Epidermal melanocyte (primary cell): ENCODE data around the gene ZSWIM1.

ENCODE experiments used
- DNase-seq: peaks from one replicate; pipeline ENCODE4 v3.0.0; 2011; ENCODE audit warnings: low spot score; ENCODE audit not compliant: insufficient read length

Gene ZSWIM1

DNA sequence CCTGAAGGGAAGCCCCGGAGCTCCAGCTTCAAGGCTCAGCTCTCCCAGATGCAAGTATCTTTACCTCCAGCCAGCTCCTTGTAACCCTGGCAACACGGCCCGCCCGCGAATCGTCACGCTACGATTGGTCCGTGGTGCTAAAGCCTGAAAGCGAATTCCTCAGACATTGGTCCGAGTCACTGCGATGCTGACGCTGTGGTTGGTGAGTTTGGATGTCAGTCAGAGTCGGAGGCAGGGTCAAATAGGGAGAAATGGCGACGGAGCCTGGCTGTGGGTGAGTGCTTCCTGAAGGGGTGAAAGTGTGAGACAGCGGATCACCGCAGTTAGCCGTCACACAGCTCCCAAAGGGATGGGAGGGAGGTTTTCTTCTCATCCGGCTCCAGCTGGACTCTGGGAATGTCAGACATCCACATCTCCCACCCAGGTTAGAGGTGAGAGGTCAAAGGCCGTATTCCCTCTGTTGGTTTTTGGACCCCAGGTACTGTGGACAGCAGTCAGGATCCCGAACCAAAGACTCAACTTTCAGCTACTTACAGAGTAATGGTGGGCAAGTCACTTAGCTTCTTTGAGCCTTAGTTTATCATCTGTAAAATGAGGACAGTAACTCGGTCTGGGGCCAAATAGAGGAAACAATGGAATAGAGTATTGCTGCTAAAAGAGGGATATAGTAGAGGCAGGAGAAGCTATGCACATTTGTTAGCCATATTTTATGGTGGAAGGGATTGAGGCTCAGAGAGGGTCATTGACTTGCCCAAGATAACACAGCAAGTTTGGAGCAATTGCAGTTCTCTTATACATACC lies at the start of gene ZSWIM1:
Gene ZSWIM1, plus strand, starts transcription at position 240 of the 801 bp plus-strand sequence. CDS start 1,366 bp downstream, outside the sequence.
- DNase-seq = peak; percentile 100

DNA sequence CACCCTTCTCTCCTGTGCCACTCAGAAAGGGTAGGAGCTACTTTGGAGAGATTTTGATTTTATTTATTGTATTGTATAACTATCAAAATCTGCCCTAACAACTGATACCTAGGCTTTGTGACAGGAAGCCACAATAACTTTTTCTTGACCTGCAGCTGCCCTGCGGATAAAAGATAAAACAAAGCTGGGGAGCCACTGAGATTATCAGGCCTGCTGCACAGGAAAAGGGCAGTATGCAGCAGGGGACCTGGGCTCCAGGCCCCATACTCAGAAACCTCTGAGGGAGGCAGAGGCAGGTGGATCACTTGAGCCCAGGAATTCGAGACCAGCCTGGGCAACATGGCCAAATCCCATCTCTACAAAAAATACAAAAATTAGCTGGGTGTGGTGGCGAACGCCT lies 48.4 kb upstream of the ZSWIM1 start:
- no peak for DNase-seq

DNA sequence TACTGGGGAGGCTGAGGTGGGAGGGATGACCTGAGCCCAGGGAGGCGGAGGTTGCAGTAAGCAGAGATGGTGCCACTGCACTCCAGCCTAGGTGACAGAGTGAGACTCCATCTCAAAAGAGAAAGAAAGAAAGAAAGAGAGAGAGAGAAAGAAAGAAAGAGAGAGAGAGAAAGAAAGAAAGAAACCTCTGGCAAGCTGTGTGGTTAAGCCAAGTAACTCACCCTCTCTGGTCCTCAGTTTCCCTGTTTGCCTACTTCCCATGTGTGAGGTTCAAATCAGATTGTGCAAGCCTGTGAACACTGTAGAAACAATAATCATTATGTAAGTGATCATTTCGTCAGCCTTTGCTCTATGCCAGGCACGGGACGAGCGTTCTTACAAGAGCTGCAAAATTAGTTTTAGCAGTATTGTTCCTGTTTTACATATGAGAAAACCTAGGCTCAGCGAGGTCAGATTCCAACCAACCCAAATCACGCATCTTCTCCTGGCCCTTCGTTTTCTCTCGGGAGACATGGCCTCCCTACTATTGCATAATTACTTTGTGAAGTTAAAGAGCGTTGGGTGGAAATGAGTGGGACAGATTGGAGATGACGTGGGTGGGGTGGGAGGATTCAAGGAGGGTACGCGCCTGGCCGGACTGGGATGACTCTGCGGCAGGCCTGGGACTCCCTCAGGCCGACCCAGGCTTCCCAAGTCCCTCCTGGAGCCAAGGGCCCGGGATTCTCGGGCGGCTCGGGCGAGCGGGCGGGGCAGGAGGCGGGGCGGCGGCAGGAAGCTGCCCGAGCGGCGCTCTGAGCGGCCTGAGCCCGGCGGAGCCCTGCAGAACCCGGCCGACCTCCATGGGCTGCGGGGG lies 47.8 kb upstream of the ZSWIM1 start, which contains the start of gene SNX21:
Gene SNX21, plus strand, starts transcription at position 770 of the 853 bp plus-strand sequence. CDS start 121 bp downstream, outside the sequence.
- peak; percentile 85 for DNase-seq

DNA sequence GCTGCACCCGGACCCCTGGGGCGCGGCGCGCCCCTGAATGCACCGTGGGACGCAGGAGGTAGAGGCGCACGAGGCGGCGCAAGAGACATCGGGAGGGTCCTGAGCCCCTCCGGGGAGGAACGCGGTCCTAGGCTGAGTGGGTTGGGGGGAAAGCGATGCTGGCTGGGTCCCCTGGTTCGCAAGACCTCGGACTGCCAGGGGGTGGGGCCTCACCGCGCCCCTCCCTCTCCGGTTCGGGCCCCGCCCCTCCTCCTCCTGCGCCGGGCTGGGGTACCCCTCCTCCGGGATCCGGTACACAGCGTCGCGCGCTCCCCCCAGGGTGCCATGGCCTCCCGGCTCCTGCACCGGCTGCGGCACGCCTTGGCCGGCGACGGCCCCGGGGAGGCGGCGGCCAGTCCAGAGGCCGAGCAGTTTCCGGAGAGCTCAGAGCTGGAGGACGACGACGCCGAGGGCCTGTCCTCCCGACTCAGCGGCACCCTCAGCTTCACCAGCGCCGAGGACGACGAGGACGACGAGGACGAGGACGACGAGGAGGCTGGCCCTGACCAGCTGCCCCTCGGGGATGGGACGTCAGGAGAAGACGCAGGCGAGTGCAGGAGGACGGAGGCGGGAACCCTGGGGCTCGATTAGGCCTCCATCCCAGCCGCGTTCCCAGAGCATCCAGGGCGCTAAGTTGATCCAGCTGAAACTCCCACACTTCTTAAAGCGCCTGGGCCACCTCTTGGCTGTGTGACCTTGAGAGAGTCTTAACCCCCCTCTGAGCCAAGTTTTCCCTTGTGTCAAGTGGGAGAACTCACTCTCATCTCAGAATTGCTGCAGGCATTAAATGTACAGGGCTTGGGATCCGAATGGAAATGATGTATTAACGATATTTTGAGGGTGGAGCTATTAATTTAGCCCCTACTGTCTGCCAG lies 46.9 kb upstream of the ZSWIM1 start:
- DNase-seq = peak; percentile 81

DNA sequence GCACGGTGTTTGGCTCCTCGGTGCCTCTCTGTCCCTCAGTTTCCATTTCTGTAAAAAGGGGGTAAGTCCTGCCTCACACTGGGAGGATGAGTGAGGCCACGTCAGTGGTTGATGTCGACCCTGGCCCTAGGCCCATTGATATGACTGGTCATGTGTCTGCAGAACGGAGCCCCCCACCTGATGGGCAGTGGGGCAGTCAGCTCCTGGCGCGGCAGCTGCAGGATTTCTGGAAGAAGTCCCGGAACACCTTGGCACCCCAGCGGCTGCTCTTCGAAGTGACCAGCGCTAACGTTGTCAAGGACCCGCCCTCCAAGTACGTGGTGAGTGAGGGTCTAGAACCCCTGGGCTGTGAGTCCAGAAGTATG lies 46.2 kb upstream of the ZSWIM1 start:
- DNase-seq = no peak

DNA sequence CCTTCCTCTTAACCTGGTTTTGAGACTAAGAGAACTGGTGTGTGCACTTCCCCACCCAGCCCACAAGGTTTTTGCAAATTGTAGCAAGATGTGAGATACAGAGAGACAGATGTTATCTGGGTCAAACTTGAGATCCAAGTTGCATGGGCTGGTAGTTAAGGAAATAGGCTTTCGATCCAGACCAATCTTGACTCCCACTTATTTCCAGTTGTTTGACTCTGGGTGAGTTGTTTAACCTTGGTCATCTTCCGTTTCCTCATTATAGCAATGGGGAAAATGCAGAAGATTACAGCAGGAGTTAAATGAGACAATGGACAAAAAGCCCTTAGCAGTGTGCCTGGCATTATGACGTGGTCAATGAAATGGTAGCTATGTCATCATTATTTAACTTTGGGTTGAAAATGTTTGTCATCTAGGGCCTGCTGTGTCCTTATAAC lies 45.7 kb upstream of the ZSWIM1 start:
- DNase-seq = no peak

DNA sequence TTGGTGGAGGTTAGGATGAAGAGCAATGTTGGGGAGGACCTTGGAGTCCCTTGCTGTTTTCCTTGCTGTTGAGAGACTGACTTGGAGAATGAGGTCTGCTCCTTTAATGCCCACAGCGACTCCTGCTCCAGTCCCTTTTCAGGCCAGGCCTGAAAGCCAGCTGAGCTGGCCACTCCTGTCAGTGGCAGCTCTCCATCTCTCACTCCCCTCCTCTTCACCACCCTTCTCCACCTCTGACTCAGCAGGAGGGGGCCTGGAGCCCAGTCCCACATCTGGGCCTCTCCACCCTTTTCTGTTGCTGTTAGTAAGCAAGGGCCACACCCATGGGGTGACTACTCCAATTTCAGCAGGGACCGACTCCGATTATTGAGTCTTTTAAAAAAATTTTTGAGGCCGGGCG lies 45.2 kb upstream of the ZSWIM1 start:
- no peak for DNase-seq

DNA sequence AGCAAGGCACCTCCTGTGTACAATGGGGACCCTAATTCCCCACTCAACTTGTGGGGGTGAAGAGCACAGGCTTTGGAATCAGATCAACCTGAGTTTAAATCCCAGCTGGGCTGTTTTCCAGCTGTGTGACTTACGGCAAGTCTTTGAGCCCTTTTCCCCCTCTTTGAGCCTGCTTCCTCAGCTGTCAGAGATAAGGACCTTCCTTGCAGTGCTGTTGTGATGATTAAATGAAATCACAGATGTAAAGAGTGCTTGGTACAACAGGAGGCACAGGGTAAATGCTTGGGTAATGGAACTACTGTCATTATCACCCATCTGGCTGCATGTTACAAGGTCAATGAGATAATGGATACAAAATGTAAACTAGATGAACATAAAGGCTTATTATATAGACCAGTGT lies 44.2 kb upstream of the ZSWIM1 start:
- DNase-seq = no peak

DNA sequence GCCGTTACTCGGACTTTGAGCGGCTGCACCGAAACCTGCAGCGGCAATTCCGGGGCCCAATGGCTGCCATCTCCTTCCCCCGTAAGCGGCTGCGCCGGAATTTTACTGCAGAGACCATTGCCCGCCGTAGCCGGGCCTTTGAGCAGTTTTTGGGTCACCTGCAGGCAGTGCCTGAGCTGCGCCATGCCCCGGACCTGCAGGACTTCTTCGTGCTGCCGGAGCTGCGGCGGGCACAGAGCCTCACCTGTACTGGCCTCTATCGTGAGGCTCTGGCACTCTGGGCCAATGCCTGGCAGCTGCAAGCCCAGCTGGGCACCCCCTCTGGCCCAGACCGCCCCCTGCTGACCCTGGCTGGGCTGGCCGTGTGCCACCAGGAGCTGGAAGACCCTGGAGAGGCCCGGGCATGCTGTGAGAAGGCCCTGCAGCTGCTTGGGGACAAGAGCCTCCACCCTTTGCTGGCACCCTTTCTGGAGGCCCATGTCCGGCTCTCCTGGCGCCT lies 40.3 kb upstream of the ZSWIM1 start:
- no peak for DNase-seq

DNA sequence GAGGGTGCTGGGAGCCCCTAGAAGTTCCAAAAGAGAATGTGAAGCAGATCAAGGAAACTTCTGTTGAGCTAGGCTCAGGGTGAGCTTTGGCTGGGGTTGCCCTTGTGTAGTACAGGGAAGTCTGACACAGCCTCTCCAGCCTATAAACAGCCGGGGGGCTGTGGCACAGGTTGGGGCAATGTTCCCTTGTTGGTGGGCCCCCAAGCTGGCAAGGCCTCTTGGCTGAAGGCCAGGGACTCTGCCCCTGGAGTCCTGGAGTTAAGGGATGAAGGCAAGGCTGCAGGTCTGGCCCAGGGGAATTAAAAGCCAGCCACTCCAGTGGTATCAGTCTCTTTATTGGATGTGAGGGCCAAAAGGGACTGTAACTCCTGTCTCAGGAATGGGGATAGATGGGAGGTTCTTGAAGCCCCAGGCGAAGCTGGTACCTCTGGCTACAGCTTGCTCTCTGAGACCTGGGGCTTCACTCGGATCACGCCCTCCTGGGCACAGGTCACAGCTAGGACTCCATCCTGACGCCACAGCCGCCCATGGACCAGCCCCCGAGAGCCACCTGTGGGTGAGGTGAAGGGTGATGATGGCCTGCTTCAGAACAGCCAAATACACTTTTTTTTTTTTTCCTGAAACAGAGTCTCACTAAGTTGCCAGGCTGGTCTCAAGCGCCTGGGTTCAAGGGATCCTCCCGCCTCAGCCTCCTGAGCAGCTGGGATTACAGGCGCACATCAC lies 39.5 kb upstream of the ZSWIM1 start:
- no peak for DNase-seq

DNA sequence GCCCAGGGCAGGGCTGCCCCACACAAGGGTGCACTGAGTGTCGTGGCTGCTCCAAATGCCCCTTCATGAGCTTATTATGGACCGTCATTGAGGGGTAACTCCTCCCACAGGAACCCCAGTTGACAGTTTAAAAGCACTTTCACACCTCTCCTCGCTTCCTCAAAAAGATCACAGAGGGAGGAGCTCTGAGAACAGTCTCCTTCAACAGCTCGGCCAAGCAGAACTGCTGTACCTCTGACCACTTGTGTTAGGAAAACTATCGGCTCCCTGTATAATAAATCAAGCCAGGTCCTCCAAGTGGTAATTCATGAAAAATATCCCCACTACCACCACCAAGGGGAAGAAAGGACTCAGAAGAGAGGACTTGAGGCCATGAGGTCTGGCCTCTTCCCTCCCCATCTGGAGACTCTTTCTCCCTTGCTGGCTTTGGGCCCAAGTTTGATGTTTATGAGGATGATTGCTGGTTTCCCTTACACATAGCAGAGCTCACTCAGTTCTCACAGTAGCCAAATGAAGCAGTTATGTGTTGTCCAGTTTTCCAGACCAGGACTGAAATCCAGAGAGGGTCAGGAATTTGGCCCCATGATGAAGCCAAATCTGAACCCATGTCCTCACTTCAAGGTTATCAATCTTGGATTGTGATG lies 38.7 kb upstream of the ZSWIM1 start:
- DNase-seq = no peak

DNA sequence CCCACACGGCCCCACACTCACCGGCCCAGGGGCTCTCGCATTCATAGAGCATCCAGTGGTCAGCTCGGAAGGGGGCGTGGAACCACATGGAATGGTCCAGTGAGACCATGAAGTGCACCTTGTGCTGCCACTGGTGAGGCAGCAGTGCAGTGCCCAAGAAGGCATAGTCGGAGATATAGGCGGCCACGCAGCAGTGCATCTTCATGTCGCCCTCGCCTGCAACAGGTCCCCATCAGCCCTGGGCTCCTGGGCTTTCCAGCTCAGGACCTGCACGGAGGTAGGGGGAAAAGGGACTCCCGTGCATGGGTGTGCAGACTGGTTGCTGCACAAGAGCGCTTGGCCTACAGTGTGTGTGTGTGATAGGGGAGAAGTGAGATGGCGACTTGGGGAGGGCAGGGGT lies 37.5 kb upstream of the ZSWIM1 start:
- DNase-seq = no peak

DNA sequence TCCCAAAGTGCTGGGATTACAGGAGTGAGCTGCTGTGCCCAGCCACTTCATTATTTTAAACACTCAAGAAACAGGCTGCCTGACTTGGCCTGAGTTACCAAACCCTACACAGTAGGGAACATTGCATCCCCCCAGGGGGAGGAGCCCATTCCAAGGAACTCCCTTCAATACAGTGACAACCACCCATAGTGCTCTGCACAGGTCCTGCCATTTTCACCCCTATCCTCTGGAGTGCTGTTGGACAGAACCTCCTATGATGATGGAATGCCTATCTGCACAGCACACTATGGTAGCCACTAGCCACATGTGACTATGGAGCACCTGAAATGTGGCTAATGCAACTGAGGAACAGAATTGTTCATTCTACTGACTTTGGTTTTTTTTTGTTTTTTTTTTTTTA lies 35.6 kb upstream of the ZSWIM1 start:
- DNase-seq = no peak

DNA sequence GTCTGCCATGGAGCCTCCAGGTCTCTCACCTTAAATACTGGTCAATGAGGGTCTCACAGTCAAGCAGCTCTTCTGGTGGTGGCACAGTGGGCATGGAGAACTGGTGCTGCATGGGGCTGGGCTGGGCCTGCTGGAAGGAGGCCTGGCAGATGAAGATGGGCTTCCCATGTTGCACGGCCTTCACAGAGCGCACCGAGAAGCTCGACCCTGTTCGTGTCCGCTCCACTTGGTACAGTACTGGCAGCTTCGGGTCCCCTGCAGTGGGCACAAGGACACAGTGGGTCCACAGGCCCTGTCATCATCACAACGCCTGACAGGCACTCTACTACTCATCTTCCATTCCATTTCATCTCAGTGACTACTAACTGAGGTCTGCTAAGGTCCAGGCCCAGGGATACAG lies 32.6 kb upstream of the ZSWIM1 start:
- DNase-seq = no peak

DNA sequence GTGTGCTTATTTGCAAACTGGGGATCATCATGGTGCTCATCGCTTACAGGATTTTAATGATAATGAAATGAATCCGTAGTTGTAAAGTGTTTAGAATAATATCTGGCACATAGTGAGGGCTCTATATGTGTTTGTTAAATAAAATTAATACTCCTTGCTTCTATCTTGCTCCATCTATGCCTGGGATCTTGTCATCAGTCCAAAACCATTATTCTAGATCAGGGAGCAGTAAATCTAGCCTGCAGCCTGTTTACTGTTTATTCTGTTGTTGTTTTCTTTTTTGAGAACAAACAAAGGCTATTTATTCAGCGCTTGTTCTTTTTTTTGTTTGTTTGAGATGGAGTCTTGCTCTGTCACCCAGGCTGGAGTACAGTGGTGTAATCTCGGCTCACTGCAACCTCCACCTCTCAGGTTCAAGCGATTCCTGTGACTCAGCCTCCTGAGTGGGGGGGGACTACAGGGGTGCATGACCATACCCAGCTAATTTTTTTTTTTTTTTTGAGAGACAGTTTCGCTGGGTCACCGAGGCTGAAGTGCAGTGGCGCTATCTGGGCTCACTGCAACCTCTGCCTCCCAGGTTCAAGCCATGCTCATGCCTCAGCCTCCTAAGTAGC lies 32.0 kb upstream of the ZSWIM1 start:
- DNase-seq = no peak

DNA sequence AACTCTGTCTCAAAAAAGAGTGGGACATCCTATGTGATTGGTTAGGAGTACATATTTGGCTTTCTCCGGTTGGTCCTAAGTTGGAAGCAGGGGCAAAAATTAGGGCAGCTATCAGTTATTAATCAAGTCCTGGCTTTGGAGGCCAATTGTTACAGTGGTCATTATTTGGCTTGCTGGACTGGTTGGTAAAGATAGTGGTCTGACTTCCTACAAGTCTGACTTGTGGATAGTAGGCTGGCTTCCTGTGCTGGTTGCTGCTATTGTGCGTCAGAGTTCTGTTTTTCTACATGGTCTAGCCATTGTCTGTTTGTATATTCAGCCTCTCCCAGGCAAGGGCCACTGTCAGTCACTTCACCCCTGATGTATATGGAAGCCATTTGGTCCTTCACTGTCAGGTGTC lies 30.8 kb upstream of the ZSWIM1 start:
- no peak for DNase-seq

DNA sequence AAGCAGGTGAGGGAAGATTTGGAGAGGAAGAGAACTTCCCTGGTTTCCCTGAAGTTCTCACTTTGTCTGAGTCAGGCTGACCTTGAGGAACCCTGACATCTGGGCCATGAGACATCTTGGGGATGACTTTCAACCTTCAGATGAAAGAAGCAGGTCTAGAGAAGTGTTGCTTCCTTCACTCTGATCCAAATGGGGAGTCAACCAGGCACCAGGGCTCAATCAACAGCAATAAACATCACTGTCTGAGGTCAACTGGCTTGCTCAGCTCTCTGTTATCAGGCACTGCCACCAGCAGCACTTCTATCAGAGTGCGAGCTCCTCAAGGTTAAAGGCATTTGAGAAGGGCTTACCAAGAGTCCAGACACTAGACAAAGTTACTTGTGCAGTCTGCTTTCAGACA lies 30.1 kb upstream of the ZSWIM1 start:
- DNase-seq = no peak

DNA sequence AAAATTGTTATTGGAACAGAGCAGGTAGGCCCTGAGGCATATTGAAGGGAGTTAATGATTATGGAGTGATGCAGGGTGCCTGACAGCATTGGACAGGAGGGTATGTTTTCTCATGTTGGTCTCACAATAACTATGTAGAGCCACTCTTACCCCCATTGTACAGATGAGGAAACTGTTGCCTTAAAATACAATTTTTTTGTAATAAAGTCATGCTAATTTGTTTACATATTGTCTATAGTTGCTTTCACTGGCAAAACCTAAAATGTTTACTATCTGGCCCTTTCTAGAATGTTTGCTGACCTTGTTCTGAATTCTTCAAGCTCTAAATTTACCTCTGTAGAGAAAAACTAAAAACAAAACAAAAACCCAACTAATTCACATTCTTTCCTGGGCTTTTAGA lies 29.5 kb upstream of the ZSWIM1 start:
- no peak for DNase-seq

DNA sequence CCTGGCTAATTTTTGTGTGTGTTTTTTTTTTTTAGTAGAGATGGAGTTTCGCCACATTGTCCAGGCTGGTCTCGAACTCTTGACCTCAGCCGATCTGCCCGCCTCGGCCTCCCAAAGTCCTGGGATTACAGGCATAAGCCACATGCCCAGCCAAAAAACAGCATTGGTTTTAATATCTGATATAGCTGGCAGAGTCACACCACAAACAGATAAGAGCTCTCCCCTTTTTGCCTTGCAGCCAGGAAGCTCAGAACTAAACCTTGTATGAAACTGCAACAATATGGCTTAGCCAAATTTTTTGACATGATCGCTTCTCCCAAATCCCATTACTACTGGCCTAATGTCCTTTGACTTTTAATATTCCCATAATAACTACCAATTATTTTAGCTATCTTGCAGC lies 28.7 kb upstream of the ZSWIM1 start:
- no peak for DNase-seq

DNA sequence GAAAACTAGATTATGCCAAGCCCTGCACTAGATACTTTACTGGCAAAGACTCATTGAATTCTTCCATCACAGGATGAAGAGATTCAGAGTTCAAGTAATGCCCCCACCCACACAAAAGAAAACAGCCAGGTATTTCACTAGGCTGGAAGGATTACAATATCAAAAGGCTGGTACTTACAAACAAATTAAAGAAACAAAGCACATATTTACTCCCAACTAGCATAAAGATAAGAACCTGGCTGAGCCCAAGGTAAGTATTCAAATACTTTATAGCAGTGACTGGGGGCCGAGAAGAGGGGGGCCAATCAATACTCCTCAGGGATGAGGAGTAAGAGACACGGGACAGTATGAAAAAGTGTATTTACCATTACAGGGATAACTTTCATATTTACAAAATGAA lies 27.5 kb upstream of the ZSWIM1 start:
- no peak for DNase-seq
